ENCODE data around the gene AP3M1.

DNA sequence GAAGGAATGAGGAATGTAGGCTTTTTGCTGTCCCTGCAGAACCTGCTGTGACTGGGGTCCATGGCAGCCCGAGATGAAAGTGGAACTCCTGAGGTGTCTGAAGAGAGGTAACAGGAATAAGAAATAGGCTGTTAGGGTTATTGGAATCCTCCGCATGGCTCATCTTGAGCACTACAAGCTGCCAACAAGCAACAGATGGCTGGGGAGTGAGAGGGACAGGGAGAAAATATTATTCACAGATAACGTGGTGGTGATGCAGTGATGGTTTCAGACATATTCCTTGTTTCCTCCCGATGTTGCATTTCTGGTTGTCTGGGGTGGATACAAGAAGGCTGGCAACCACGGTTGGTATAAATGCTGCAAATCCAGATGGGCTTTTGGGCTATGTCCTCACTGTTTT is 46.1 kb downstream of the AP3M1 start:
- TF ChIP-seq, protein P1, sequence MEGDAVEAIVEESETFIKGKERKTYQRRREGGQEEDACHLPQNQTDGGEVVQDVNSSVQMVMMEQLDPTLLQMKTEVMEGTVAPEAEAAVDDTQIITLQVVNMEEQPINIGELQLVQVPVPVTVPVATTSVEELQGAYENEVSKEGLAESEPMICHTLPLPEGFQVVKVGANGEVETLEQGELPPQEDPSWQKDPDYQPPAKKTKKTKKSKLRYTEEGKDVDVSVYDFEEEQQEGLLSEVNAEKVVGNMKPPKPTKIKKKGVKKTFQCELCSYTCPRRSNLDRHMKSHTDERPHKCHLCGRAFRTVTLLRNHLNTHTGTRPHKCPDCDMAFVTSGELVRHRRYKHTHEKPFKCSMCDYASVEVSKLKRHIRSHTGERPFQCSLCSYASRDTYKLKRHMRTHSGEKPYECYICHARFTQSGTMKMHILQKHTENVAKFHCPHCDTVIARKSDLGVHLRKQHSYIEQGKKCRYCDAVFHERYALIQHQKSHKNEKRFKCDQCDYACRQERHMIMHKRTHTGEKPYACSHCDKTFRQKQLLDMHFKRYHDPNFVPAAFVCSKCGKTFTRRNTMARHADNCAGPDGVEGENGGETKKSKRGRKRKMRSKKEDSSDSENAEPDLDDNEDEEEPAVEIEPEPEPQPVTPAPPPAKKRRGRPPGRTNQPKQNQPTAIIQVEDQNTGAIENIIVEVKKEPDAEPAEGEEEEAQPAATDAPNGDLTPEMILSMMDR (IDR thresholded peaks at IDR 0.05) = no peak
- TF ChIP-seq, protein P2, sequence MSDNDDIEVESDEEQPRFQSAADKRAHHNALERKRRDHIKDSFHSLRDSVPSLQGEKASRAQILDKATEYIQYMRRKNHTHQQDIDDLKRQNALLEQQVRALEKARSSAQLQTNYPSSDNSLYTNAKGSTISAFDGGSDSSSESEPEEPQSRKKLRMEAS (IDR thresholded peaks at IDR 0.05; ENCODE audit: low read depth) = no peak
- TF ChIP-seq YY1 (IDR thresholded peaks at IDR 0.05; ENCODE audit: low read depth) = no peak
